SKM-1 (cell line): ENCODE data around the gene PTPRT.

Experiments
- DNase-seq: peaks from one replicate; lab custom pipeline; 2025; ENCODE audit not compliant: unreplicated experiment; lab: John Stamatoyannopoulos, UW

PTPRT gene

DNA sequence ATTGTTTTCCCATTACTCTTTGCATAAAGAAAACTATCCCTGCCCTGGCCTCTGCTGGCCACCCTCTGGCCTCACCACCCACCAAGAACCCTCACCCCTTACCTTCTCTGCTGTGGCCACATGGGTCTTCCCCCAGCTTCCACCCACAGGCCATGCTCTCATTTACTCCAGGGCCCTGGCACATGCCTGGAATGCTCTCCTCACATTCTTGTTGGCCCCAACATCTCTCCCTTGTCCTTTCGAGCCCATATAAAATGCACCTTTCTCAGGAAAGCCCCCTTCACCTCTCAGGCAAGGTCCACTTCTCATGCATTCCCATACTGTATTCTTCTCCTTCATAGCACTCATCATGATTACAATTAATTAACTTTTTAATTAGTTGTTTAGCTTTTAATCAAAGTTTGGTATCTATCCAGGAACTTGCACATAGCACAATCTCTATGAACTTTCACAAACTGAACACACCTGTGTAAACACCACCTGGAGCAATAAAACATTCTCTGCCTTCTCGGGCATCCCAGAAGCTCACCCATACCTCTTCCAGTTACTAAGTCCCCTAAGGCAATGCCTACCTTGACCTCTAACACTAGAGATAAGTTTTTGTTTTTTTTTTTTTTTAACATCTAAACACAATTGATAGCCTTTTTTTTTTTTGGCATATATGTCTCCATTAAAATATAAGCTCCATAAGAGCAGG lies 617.2 kb downstream of the PTPRT start:
- DNase-seq, result no peak

DNA sequence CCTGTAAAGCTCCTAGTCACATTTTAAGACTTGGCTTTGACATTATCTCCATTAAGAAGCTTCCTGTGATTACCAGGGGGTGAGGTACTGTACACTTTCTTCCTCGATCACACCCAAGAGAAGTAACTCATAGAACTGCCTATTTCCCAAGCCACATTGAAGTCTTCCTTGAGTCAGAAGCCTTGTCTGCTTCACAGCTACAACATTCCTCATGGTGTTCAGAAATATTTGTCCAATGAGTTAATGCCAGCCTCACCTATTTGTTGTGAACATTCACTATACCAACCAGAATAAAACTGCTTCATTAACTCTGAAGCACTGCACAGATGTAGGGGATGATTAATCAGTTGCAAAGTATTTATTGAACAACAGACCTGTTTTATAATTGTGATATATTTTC lies 622.3 kb downstream of the PTPRT start:
- no peak for DNase-seq

DNA sequence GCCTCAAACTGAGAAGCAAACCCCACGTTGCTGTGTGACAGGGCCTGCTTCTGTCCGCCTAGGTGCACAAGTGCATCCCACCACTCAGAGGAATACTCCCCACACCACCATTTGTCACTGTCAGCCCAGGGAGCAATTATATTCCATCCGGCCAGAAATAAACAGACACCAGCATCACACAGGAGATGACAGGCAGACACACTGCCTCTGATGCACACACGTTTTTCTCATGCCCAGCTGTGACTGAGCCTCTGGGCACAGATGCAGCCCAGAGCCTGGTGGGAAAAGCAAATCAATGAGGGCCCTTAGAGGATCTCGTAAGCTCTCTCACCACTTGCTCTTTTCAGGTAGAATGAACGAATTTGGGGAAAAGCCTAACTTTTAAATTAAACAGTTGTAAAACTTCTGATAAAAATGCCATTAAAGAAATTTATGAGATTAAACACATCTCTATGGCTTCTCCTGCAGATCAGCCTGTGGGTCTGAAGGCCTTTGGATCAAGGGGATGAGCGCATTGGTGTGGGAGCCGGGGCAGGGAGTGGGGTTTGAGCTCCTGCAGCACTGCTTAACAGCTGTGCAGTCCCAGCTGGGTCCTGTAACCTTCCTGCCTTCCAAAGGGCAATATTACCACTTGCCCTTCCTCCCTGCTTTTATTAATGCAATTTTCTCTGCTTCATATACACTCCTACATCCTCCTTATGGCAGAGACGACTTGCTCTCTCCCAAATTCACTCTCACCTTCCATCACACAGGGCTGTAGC lies 624.3 kb downstream of the PTPRT start:
- no peak for DNase-seq

DNA sequence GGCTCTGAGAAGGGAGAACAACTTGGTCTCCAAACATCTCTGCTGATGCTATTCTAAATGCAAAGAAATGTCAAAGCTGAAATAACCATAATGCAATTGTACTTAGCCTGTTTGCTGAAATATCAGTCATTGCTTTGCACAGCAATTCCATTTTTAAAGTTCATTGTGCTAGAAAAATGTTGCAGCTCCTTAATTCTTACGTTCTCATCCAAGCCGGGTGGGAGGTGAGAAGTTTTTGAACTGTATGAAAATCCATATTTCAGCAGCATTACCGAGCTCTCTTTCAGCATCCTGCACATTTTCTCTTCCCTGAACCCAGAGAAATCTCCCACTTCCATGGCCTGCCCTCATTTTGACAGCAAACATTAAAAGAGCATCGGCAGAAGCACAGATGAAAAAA lies 630.0 kb downstream of the PTPRT start:
- no peak for DNase-seq

DNA sequence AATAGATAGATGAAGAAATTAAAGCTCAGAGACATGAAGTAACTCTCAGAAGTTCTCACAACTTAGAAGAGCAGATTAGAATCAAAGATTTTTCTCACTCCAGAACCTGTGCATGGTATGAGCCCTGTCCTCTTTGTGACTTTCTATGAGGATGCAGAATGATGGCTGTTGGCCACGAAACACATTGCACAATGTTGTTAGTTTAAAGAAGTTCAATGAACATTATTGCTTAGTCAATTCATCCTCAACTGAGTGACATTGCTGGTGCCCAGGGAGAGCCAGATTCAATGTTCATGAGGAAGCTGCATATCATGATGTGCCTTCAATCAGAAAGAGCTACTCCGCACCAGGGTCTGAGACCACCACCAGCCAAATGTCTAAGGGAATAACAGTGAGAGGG lies 633.1 kb downstream of the PTPRT start:
- no peak for DNase-seq

DNA sequence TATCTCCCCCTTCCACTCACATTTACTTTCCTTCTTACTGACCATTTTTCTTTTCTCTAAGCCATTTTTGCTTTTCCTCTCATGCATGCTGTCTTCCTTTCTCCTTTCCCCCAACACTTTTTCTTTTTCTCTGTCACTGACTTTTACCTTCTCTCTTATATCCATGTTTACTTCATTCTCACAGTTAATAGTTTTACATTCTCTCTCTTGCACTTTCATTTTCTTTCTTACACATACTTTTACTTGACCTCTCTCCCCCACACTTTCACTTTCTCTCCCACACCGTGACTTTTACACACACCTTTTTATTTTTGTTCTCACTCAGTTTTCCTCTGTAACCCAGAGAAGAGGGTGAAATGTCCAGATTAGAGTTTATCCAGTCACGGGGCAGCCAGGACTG lies 636.3 kb downstream of the PTPRT start:
- DNase-seq, result no peak

DNA sequence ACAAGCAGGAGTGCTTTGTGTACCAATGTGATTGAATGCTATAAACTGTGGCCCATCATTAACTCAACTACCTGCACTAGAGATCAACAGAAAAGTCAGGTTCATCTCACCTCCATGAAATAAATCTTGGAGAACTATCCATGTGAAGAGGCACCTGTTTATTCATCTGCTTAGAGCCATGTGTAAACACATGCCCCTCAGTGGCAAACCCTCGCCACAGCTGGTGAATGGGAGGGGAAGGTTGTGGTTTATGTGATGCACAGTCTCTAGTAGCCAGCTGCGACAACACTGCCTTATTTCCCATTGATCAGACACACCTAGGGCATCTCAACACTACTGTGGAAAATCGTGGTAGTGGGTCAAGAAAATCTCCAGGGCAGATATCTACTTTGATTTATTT lies 640.2 kb downstream of the PTPRT start:
- DNase-seq, result no peak

DNA sequence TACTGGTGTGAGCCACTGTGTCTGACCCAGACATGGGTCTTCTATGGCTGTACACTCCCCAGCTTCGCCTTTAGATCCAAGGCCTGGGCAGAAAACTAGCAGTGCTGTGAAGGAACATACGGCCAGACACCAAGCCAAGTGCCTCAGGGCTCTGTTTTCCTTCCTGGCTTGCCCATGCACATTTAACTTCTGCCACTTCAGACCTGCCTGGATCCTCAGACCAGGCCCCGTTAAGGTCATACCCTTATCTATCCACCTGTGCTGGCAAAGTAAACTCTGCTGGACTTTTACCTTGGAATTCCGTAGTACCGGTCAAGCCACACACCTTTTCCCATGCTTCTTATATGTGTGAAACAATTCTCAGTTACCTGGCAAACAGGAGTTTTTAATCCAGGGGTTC lies 644.8 kb downstream of the PTPRT start:
- no peak for DNase-seq

DNA sequence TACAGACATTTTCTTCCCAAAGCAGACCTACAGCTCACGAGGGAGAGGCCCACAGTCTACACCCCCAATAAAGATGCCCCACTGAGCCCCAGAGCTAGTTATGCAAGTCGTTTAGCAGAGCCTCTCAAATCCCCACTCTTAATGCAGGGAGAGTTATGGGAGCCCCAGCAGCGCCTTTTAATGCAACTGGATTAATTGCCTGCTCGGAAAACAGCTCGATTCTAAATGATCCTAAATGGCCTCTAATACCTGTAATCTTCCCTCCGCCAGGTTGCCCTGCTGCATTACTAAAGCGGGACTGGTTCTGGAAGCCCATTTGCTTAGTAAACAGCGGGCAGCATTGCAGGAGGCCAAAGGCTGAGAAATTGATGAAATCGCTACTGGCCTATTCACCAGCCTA lies 656.9 kb downstream of the PTPRT start:
- DNase-seq, result no peak

DNA sequence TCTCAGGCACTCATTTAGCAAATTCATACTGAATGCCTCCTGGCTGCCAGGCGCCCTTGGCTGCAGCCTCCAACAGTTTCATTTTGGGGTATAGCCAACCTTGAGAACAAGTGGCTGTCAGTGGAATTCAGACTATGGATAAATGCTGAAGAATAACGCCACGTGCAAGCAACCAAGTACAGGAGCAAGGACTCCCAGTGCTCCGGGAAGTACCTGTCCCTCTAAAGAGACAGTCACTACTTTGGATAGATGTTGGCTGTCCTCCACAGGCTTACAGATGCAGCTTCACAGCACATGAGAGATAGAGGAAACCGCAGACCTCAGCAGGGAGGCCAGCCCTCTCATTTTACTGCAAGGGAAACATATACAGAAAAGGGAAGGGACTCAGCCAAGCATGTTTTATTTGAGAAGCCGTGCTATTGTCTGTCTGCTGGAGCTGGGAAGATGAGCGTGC lies 658.2 kb downstream of the PTPRT start:
- no peak for DNase-seq

DNA sequence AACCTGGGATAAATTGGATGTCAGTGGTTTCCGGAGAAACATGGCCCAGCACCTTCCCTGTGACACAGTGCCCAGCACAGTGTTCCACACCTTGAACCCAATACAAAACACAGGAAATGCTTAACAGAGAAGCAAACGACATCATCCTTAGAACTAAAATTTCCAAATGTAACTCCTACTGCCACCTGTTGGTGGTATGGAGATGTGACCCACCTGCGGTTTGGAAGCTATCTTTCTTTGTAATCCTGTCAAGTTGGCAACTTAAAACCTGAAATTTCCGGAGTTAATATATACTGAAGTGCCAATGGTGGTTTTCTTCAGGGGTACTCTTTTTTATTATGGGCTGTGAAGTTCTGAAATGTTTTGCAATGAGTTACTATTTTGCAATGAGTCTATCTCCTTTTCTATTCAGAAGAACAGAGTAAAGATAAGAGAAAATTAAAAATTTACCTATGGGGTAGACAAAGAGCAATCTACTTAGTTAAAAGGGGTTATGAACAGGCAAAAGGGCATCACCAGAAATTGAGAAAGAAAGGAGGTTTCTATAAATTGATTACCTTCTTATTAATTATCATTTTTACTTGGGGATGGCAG lies 658.8 kb downstream of the PTPRT start:
- no peak for DNase-seq

DNA sequence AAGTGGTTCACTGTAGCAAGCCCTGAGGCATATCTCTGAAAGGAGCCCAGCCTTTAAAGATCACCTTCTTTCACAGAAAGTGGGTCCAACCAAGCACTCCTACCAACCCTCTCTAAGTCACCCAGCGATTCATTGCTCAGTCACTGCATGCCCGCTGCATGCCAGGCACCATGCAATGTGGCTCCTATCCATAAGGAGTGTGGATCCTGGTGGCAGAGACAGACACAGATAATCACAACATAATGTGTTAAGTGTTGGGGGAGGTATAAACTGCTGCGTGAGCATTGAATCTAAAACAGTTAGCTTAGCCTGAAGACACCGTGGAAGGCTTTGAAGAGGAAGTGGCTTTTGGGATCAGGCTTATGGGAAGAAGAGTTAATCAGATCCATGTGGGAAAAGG lies 659.5 kb downstream of the PTPRT start:
- no peak for DNase-seq

DNA sequence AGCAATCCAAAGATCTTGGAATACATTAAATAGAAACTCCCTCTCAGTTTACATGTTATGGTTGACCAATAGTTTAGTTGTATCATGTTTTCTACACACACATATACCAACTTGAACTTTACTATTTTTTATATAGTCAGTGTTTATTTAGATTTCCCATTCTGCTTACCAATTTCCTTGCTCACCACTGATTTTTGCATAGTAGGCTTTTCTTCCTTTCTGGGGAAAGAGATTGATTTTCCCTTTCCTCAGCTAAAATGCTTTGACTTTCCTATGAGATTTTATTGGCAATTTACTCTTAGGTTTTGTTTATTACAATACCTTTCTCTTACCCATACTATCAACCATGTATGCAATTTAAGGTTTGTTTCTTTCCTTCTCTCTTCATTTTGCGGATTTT lies 665.6 kb downstream of the PTPRT start:
- no peak for DNase-seq

DNA sequence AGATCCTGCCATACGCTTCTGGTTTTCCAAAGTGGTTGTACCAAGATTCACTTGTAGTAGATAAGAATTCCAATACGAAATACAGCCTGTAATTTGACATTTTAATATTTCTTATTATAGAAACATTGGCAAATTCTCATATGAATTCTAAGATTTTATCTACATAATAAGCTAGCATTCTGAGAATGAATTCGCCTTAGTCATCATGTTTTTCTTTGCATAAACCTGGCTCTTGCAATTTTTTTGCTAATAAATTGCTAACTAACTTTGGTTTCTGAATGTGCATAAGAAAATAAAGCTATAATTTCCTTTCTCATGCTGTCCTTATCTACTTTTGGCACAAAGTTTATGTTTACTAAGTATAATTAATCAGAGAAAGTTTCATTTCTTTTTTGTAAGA lies 673.0 kb downstream of the PTPRT start:
- no peak for DNase-seq

DNA sequence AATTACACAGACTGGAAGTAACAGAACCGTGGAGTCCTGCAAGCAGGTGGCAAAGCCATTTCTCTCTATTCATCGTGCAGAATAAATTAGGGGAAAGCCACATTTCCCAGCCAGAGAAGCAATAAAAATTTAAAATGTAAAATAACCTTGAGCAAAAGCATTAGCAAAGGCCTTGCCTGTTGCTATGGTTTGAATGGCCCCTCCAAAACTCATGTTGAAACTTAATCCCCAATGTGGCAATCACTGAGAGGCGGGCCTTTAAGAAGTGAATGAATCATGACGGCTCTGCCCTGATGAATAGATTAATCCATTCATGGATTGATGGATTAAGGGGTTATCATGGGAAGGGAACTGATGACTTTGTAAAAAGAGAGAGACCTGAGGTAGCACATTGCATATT lies 679.0 kb downstream of the PTPRT start:
- no peak for DNase-seq

DNA sequence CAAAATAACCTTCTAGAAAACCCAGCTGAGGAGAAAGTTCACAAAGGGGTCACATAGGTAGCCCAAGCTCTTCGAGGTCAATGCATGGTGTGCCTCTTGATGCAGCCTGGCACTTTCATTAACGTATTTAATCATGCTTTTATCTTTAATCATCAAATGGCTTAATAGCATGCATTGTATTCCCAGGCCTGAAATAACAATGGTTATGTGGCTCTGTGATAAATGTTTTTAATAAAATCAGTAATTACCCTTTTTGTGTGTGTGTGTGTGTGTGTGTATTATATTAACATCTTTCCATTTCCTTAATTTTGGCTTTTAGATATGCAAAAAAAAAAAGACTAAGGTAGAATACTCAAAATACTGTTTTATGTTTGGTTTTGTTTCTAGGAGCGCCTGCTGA lies 681.8 kb downstream of the PTPRT start:
- DNase-seq, result no peak

DNA sequence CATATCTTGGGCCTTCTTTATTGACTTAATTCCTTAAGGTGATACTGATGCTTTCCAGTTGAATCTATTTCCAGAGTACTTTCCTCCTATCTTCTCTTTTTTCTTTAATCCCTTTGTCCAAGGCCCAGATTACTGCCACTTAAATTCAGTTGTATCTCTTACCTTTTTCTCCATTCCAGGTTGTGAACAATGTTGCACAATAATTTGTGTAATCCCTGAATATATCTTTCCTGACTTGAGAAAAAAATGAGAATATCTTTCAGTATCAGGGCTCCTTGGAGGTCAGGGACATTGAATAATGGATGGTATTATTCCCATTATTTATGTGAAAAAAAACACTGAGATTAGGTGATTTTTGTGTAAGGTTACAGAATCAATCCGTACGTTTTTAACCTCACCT lies 683.3 kb downstream of the PTPRT start:
- DNase-seq, result no peak

DNA sequence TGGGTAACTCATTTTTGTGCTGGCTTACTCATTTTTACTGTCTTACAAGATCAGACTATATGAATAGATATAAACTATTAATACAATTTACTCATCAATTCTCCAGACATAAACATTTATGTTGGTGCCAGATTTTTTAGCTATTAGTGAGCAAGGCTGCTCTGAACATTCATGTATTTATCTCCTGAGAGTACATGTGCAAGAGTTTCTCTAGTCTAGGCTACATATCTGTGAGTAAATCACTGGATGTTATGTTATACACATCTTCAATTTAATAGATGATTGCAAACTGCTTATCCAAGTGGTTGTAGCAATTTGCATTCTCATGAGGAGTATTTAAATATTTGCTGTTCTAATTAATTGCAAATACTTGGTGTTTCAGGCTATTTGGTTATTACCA lies 687.1 kb downstream of the PTPRT start:
- no peak for DNase-seq

DNA sequence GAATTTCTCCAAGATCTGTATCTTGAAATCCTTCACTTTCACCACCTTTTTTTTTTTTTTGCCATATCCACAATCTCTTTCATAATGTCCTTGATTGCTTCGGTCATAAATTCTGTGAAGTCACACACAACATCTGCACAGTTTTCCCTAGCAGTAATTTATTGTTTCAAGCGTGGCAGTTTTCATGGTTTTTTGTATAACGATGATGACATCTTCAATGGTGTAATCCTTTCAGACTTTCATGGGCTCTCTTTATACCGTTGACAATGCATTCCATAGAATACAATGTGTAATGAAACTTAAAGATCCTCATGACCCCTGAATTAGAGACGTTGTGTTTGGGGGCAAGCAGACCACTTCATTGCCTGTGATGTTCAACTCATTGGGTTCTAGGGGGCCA lies 693.1 kb downstream of the PTPRT start:
- no peak for DNase-seq

DNA sequence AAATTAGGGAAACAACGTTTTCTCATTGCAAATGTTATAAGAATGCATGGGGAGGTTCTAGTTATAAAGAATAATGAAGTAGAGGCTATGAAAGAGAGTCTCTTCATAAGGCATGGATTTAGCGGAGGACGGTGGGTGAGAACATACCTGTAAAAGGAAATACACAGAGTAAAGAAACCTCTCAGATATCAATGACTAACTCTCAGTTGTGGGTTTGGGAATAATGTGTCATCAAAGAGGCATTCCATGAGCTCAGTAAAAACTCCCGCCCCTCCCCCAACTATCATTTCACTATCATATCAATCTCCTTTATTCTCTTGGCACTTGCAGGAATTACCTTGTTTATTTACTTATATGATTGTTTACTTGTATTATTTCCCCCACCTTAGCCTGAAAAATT lies 695.4 kb downstream of the PTPRT start:
- no peak for DNase-seq

DNA sequence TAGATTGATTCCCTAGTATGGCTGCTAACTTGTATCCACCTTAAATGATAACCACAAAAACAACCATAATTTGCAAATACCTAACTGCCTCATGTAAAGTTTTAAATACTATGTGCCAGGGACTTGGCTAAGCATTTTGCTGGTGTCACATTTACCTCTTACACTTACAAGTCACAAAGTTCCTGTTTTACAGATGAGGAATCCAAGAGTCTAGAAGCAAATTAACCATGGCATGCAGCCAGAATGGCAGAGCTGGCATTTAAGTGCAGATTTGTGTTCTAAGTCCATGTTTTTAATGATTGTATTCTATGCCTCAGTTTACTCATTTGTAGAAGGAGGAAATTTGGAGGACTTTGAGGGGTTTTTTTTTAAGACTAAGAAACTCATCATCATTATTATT lies 696.7 kb downstream of the PTPRT start:
- DNase-seq, result no peak

DNA sequence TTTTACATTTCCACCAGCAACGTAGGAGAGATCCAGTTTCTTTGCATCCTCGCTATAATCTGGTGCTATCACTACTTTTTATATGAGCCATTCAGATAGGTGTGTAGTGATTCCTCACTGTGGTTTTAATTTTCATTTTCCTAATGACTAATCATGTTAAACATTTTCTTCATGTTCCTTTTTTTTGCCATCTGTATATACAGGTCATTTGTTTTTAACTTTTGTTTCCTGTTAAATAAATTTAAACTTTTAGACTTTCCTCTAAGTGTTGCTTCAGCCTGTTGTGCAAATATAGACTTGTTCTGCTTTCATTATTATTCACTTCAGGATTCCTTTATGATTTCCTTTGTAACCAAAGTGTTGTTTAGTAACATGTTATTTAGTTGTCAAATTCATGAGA lies 697.4 kb downstream of the PTPRT start:
- DNase-seq, result no peak
